ENCODE results near the gene NOSIP.

DNA sequence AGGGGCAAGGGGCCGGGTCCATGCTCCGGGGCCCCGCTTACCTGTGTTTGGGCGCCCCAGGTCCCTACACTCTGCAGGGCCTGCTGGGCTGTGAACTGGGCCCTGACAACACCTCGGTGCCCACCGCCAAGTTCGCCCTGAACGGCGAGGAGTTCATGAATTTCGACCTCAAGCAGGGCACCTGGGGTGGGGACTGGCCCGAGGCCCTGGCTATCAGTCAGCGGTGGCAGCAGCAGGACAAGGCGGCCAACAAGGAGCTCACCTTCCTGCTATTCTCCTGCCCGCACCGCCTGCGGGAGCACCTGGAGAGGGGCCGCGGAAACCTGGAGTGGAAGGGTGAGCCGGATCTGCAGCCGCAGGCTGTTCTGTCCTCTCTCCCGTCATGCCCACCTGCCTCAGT is 66.2 kb downstream of the NOSIP start:
- no peak for TF ChIP-seq EZH2 (IDR thresholded peaks at IDR 0.05)
- TF ChIP-seq, protein P1, sequence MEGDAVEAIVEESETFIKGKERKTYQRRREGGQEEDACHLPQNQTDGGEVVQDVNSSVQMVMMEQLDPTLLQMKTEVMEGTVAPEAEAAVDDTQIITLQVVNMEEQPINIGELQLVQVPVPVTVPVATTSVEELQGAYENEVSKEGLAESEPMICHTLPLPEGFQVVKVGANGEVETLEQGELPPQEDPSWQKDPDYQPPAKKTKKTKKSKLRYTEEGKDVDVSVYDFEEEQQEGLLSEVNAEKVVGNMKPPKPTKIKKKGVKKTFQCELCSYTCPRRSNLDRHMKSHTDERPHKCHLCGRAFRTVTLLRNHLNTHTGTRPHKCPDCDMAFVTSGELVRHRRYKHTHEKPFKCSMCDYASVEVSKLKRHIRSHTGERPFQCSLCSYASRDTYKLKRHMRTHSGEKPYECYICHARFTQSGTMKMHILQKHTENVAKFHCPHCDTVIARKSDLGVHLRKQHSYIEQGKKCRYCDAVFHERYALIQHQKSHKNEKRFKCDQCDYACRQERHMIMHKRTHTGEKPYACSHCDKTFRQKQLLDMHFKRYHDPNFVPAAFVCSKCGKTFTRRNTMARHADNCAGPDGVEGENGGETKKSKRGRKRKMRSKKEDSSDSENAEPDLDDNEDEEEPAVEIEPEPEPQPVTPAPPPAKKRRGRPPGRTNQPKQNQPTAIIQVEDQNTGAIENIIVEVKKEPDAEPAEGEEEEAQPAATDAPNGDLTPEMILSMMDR (IDR thresholded peaks at IDR 0.05) = no peak

Measured in neural progenitor cell (in vitro differentiated cells).